CD4-positive, CD25-positive, alpha-beta regulatory T cell (primary cell): Measurements from ENCODE around the gene PHEX. TPM values are rescaled to one million over a fixed set of nuclear protein-coding genes. Genes with fewer than 3 reads are reported as not detected.

Source experiments
- ATAC-seq, 2 donors: fragments of 150-1000 bp; cut with Tn5 transposase; one replicate each; pipeline ENCODE4 v1.10.0; 2021; ENCODE audit warnings: low read depth in 2 of 2, moderate number of reproducible peaks in 2 of 2, moderate library complexity in 1 of 2
- DNase-seq, 3 donors: peaks; one replicate each; pipeline versions ENCODE4 v3.0.0 to v3.0.0-alpha.2; 2012 to 2022; ENCODE audit warnings: mixed read lengths in 1 of 3
- H3K27ac ChIP-seq: one replicate; pipeline ENCODE4 v1.7.0; 2013; ENCODE audit warnings: mild to moderate bottlenecking, low read length; ENCODE audit not compliant: insufficient read depth, poor library complexity, severe bottlenecking
- H3K27me3 ChIP-seq: one replicate; pipeline ENCODE4 v1.7.0; 2013; ENCODE audit warnings: low read length; ENCODE audit not compliant: control insufficient read depth, insufficient read depth
- H3K36me3 ChIP-seq: one replicate; pipeline ENCODE4 v1.7.0; 2013; ENCODE audit warnings: mild to moderate bottlenecking, low read length, moderate library complexity; ENCODE audit not compliant: control insufficient read depth, insufficient read depth
- H3K4me1 ChIP-seq: 2 replicates; pipeline ENCODE4 v1.7.0; 2013; ENCODE audit warnings: mild to moderate bottlenecking, low read length; ENCODE audit not compliant: insufficient read depth, control insufficient read depth, poor library complexity, severe bottlenecking
- H3K4me3 ChIP-seq: one replicate; pipeline ENCODE4 v1.7.0; 2013; ENCODE audit warnings: low read depth, mild to moderate bottlenecking, low read length, moderate library complexity
- H3K9me3 ChIP-seq, 2 experiments: 1 replicate in 1 of 2; 2 replicates in 1 of 2; pipeline ENCODE4 v1.7.0; 2013; ENCODE audit warnings: low read length in 2 of 2, mild to moderate bottlenecking in 1 of 2, moderate library complexity in 1 of 2; ENCODE audit not compliant: control insufficient read depth in 2 of 2
- H3K27ac Mint-ChIP-seq, 3 donors: one replicate each; pipeline ENCODE4 v1.8.0; 2020 to 2022; ENCODE audit warnings: mild to moderate bottlenecking in 3 of 3, mixed read lengths in 3 of 3, moderate library complexity in 2 of 3
- H3K27me3 Mint-ChIP-seq: one replicate; pipeline ENCODE4 v1.8.0; 2022; ENCODE audit warnings: mild to moderate bottlenecking, mixed read lengths
- H3K36me3 Mint-ChIP-seq: one replicate; pipeline ENCODE4 v1.8.0; 2020; ENCODE audit warnings: mixed read lengths
- H3K4me1 Mint-ChIP-seq, 4 donors: one replicate each; pipeline ENCODE4 v1.8.0; 2020 to 2022; ENCODE audit warnings: mixed read lengths in 4 of 4, mild to moderate bottlenecking in 1 of 4
- H3K4me3 Mint-ChIP-seq, 4 donors: one replicate each; pipeline ENCODE4 v1.8.0; 2020 to 2022; ENCODE audit warnings: mild to moderate bottlenecking in 4 of 4, mixed read lengths in 4 of 4, moderate library complexity in 3 of 4
- H3K9me3 Mint-ChIP-seq, 7 donors: one replicate each; pipeline ENCODE4 v1.8.0; 2020 to 2022; ENCODE audit warnings: mixed read lengths in 7 of 7, mild to moderate bottlenecking in 3 of 7, moderate library complexity in 2 of 7
- polyA plus RNA-seq, 4 donors: library from polyadenylated mRNA; unstranded; fragments of 300-500 nt; fragmentation: Illumina TruSeq; gene quantifications; one replicate each; pipeline ENCODE4 v1.2.3, GENCODE V29; 2021
- total RNA-seq: library from RNA; stranded (reverse); gene quantifications from one replicate; pipeline ENCODE4 v1.2.3, GENCODE V29; 2022

The PHEX gene
- total and polyA plus RNA-seq, 5 donors from 2014 or later: 0.10 to 1.0 (median 0.46) TPM; not detected in 1

DNA sequence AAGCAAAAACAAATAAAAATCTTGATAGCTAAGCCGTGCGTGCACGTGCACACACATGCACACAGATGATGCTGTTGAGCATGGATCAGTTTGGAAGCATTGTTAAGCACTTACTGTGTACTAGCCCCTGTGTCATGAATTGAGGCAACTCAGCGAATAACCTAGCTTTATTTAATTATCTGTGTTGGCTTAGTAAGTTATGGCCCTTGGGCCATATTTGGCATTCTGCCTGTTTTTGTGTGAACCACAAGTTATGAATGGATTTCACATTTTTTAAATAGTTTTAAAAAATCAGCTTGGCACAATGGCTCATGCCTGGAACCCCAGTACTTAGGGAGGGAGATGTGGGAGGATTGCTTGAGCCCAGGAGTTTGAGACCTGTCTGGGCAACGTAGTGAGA lies 126.9 kb downstream of the PHEX start:
- Mint-ChIP-seq H3K27ac (no peak overlapping the region), H3K9me3 (no peaks in the 10 kb centered on the region), H3K36me3 (no peaks in the 10 kb centered on the region), H3K4me1 (no peaks in the 10 kb centered on the region), H3K4me3 (no peak overlapping the region), H3K27me3 (peaks cover 10% of the 10 kb centered on the region)
- Histone ChIP-seq H3K4me3 (no peak overlapping the region), H3K27me3 (no peaks in the 10 kb centered on the region), H3K36me3 (no peaks in the 10 kb centered on the region), H3K27ac (no peak overlapping the region), H3K9me3 (no peaks in the 10 kb centered on the region), H3K4me1 (no peaks in the 10 kb centered on the region)
- DNase-seq (no peak), ATAC-seq (no peak)

DNA sequence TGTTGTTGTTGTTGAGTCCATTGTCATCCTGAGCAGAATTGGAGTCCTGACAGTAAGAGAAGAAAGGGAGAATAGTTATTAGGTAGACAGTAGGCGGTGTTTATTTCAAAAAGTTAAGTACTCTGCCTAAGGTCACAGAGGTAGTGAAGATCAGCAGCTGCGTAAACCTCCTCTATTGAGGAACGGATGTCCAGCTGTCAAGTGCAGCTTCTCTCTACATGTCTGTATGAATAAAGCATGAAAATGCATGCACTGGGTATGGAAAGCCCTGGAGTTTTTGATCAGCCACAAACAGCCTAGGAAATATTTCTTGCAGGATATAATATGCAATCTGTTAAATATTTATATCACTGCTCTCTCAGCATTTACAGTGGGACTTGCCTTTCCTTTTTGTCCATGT lies 131.2 kb downstream of the PHEX start:
- no peaks in the 10 kb centered on the region for H3K36me3 ChIP-seq
- no peak for DNase-seq
- no peak for ATAC-seq
- H3K36me3 Mint-ChIP-seq: no peaks in the 10 kb centered on the region
- H3K4me1 Mint-ChIP-seq: no peaks in the 10 kb centered on the region
- H3K27me3 ChIP-seq: no peaks in the 10 kb centered on the region
- no peak overlapping the region for H3K27ac ChIP-seq
- H3K4me3 Mint-ChIP-seq: no peak overlapping the region
- H3K27ac Mint-ChIP-seq: no peak overlapping the region
- H3K9me3 Mint-ChIP-seq: peaks cover 0 to 1% (median 0%) of the 10 kb centered on the region in 7 donors
- H3K4me1 ChIP-seq: no peaks in the 10 kb centered on the region
- no peaks in the 10 kb centered on the region for H3K9me3 ChIP-seq
- H3K27me3 Mint-ChIP-seq: peaks cover 10% of the 10 kb centered on the region
- no peak overlapping the region for H3K4me3 ChIP-seq

DNA sequence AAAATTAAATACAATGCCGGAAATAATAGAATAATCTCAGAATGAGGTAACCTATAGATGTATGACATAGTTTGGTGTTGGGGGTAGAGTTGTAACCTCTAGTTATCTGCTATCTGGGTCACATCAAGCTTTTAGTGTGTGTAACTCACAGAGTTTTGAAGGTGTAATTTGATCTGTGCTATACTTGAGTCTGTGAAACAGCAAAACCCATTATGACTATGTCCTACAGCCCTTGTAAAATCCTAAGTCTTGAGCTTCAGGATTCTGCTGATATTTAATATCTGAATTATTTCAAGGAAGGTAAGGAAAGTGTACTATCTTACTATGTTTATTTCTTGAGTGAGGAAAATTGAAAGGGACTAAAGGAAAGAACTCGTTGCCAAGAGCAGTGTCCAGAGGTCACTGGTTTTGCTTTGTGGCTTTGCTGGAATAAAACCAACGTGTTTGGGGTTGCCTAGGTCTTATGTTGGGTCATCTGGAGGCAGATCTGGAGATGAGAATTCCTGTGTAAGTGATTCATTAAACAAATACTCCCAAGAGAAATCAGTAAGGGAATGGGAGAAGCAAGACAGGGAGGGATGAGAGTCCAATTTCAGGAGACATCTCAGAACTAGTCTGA lies 132.8 kb downstream of the PHEX start:
- ATAC-seq: no peak

DNA sequence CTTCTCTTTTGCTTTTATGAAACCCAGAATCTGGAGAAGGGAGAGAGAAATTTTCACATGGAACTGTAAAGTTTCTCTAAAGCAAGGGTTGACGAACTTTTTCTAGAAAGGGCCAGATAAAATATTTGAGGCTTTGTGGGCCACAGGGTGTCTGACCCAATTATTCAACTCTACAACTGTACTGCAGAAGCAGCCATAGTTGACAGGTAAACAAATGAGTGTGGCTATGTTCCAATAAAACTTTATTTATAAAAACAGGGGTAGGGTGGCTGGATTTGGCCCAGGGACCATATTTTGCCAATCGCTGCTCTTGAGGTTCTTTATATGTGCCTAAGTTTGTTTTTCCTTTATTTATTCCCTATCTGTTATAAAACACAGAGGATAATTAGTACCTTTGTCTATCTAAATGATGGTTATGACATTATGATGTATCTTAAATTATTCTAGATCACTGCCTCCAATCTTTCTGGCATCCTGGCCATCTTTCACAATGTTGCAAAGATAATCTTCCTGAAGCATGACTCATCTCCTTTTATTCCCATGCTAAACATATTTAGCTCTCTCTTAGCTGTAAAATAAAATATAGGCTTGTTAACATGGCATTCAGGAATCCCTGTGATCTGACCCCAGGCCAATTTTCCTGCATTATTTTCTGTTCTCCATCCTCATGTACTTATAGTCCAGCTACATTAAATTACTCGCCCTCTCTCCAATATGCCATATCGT lies 133.8 kb downstream of the PHEX start:
- H3K36me3 Mint-ChIP-seq: no peaks in the 10 kb centered on the region
- Histone ChIP-seq H3K27me3 (no peaks in the 10 kb centered on the region), H3K4me3 (no peak overlapping the region), H3K27ac (no peak overlapping the region), H3K9me3 (no peaks in the 10 kb centered on the region), H3K4me1 (no peaks in the 10 kb centered on the region), H3K36me3 (no peaks in the 10 kb centered on the region)
- H3K27ac Mint-ChIP-seq: no peak overlapping the region
- H3K4me1 Mint-ChIP-seq: no peaks in the 10 kb centered on the region
- H3K4me3 Mint-ChIP-seq: no peak overlapping the region
- peaks cover 10% of the 10 kb centered on the region for H3K27me3 Mint-ChIP-seq
- H3K9me3 Mint-ChIP-seq: peaks cover 0 to 6% (median 0%) of the 10 kb centered on the region in 7 donors
- ATAC-seq (no peak), DNase-seq (no peak)

More for the DNA sequence above, 132.8 kb downstream of the PHEX start:
- no peaks in the 10 kb centered on the region for H3K27me3 ChIP-seq
- no peaks in the 10 kb centered on the region for H3K36me3 ChIP-seq
- H3K27me3 Mint-ChIP-seq: peaks cover 10% of the 10 kb centered on the region
- H3K4me3 ChIP-seq: no peak overlapping the region
- H3K4me1 ChIP-seq: no peaks in the 10 kb centered on the region
- H3K9me3 ChIP-seq: no peaks in the 10 kb centered on the region
- H3K36me3 Mint-ChIP-seq: no peaks in the 10 kb centered on the region
- H3K9me3 Mint-ChIP-seq: peaks cover 0 to 5% (median 0%) of the 10 kb centered on the region in 7 donors
- H3K27ac ChIP-seq: no peak overlapping the region
- H3K4me3 Mint-ChIP-seq: no peak overlapping the region
- no peak for DNase-seq
- H3K4me1 Mint-ChIP-seq: no peaks in the 10 kb centered on the region
- no peak overlapping the region for H3K27ac Mint-ChIP-seq

DNA sequence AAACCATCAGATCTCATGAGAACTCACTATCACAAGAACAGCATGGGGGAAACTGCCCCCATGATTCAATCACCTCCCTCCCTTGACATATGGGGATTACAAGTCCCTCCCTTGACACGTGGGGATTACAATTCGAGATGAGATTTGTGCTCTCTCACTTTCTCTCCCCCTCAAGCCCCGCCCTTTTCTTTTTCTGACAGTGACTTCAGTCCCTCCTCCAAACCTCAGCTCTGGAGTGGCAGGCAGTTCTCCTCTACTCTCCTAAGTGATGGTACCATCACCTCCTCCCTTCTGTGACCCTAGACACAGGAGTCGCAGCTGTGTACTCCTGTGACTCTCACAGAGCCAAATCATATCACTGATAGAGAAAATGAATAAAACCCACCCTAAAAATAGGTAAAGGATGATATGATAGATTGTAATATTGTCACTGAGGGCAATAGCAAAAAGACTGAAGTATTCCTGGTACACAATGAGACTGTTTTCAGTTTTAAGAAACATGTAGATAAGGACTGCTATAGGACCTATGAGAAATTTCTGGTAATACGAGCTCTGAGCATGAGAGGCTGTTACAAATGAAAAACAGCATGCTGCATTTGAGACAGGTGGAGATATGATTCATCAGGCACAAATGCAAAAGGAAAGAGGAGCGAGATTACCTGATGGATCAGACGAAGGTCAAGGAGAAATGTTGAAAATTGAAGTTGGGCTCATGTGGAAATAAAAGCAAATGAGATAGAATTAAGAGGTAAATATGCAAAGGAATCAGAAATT lies 139.3 kb downstream of the PHEX start:
- DNase-seq (no peak), ATAC-seq (no peak)
- H3K9me3 ChIP-seq: no peaks in the 10 kb centered on the region
- H3K36me3 Mint-ChIP-seq: no peaks in the 10 kb centered on the region
- no peak overlapping the region for H3K27ac Mint-ChIP-seq
- no peak overlapping the region for H3K4me3 Mint-ChIP-seq
- no peaks in the 10 kb centered on the region for H3K4me1 Mint-ChIP-seq
- H3K27ac ChIP-seq: no peak overlapping the region
- H3K4me1 ChIP-seq: no peaks in the 10 kb centered on the region
- H3K27me3 ChIP-seq: no peaks in the 10 kb centered on the region
- no peaks in the 10 kb centered on the region for H3K36me3 ChIP-seq
- H3K9me3 Mint-ChIP-seq: peaks cover 0 to 4% (median 0%) of the 10 kb centered on the region in 7 donors
- H3K4me3 ChIP-seq: no peak overlapping the region
- no peaks in the 10 kb centered on the region for H3K27me3 Mint-ChIP-seq

DNA sequence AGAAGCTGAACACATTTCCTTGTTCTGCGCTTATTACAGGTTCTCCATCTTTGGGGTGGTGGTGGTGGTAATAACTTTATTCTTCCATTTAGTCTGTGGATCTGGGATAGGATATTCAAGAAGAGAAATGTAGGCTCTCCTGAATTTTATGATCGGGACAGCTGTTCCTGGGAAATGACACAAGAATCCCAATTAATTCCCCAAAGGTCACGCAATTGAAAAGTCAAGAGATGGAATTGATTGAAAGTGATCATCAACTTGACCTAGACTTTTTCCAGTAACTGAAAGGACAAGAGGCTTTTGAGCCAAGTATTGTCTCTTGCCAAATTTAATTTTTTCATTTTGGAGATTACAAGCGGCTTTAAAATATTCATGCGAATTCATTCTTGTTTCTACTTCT lies 141.8 kb downstream of the PHEX start:
- no peaks in the 10 kb centered on the region for H3K27me3 ChIP-seq
- ATAC-seq: no peak
- H3K27ac ChIP-seq: no peak overlapping the region
- Mint-ChIP-seq H3K36me3 (no peaks in the 10 kb centered on the region), H3K9me3 (peaks cover 0 to 4% (median 0%) of the 10 kb centered on the region in 7 donors), H3K27ac (no peak overlapping the region), H3K4me3 (no peak overlapping the region), H3K27me3 (no peaks in the 10 kb centered on the region), H3K4me1 (no peaks in the 10 kb centered on the region)
- no peak overlapping the region for H3K4me3 ChIP-seq
- H3K36me3 ChIP-seq: no peaks in the 10 kb centered on the region
- DNase-seq: no peak
- no peaks in the 10 kb centered on the region for H3K9me3 ChIP-seq
- H3K4me1 ChIP-seq: no peaks in the 10 kb centered on the region

DNA sequence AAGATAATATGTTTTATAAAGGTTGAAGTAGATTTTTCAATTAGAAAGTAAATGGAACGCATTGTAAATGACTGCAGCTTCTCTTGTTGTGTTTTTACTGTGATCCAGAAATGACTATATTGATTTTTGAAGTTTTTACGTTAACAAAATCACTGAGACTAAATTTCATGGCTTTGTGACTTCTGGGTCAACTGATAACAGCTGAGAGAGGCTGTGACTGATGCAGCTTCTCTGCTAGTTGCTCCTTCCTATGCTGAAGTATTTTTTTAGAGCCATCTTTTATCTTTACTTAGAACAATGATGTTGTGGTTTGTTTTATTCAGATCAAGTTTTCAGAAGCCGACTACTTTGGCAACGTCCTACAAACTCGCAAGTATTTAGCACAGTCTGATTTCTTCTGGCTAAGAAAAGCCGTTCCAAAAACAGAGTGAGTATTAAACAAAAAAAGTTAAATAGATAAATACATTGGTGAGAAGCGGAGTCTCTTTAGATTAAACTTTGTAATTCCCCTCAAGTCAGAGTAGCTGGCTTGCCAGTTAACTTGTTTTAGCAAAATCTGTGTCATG lies 145.9 kb downstream of the PHEX start:
- H3K9me3 Mint-ChIP-seq: peaks cover 0 to 3% (median 0%) of the 10 kb centered on the region in 7 donors

More for the DNA sequence above, 145.9 kb downstream of the PHEX start:
- no peaks in the 10 kb centered on the region for H3K27me3 ChIP-seq
- no peaks in the 10 kb centered on the region for H3K27me3 Mint-ChIP-seq
- no peak overlapping the region for H3K4me3 Mint-ChIP-seq
- ATAC-seq (no peak), DNase-seq (no peak)
- no peaks in the 10 kb centered on the region for H3K36me3 Mint-ChIP-seq
- no peak overlapping the region for H3K27ac ChIP-seq
- no peaks in the 10 kb centered on the region for H3K4me1 ChIP-seq
- H3K9me3 ChIP-seq: no peaks in the 10 kb centered on the region
- no peaks in the 10 kb centered on the region for H3K36me3 ChIP-seq
- H3K4me3 ChIP-seq: no peak overlapping the region
- no peaks in the 10 kb centered on the region for H3K4me1 Mint-ChIP-seq
- H3K27ac Mint-ChIP-seq: no peak overlapping the region
